HFFc6 (cell line): Measurements from ENCODE around the gene PLXNA3. TPM values are rescaled to one million over a fixed set of nuclear protein-coding genes. Genes with fewer than 3 reads are reported as not detected.

Experiments
- DNase-seq: peaks from one replicate; pipeline ENCODE4 v3.0.0-alpha.2; 2018
- H3K27ac Mint-ChIP-seq: 2 replicates; pipeline ENCODE4 v1.8.0; 2020; ENCODE audit warnings: mild to moderate bottlenecking, mixed read lengths
- H3K27me3 Mint-ChIP-seq: 2 replicates; pipeline ENCODE4 v1.8.0; 2021; ENCODE audit warnings: mild to moderate bottlenecking, moderate library complexity, mixed read lengths; ENCODE audit not compliant: insufficient read depth
- H3K36me3 Mint-ChIP-seq: 2 replicates; pipeline ENCODE4 v1.8.0; 2021; ENCODE audit warnings: low read depth, mixed read lengths
- H3K4me1 Mint-ChIP-seq: 2 replicates; pipeline ENCODE4 v1.8.0; 2020; ENCODE audit warnings: low read depth, mixed read lengths
- H3K4me3 Mint-ChIP-seq: 2 replicates; pipeline ENCODE4 v1.8.0; 2020; ENCODE audit warnings: mild to moderate bottlenecking, moderate library complexity, mixed read lengths
- H3K9me3 Mint-ChIP-seq: 2 replicates; pipeline ENCODE4 v1.8.0; 2020; ENCODE audit warnings: mild to moderate bottlenecking, mixed read lengths
- total RNA-seq, 6 experiments: library from RNA; stranded (reverse); fragmentation: NEBNext Ultra II Directional; extraction: Animal tissue kit (Norgen Biotek cat#: 25700); gene quantifications; 2 replicates in 1 of 6; 3 replicates in 5 of 6; pipeline ENCODE4 v1.2.3, GENCODE V29; 2021
- TF ChIP-seq, protein P1 (sequence below): fragments of 200-600 bp; sonication (generic); IDR thresholded peaks from 2 replicates; pipeline ENCODE4 v1.5.0; 2021; ENCODE audit warnings: antibody characterized with exemption, mild to moderate bottlenecking

PLXNA3 gene
- total RNA-seq, 6 experiments from 2014 or later: 66.2 to 98.7 (median 79.8) TPM

DNA sequence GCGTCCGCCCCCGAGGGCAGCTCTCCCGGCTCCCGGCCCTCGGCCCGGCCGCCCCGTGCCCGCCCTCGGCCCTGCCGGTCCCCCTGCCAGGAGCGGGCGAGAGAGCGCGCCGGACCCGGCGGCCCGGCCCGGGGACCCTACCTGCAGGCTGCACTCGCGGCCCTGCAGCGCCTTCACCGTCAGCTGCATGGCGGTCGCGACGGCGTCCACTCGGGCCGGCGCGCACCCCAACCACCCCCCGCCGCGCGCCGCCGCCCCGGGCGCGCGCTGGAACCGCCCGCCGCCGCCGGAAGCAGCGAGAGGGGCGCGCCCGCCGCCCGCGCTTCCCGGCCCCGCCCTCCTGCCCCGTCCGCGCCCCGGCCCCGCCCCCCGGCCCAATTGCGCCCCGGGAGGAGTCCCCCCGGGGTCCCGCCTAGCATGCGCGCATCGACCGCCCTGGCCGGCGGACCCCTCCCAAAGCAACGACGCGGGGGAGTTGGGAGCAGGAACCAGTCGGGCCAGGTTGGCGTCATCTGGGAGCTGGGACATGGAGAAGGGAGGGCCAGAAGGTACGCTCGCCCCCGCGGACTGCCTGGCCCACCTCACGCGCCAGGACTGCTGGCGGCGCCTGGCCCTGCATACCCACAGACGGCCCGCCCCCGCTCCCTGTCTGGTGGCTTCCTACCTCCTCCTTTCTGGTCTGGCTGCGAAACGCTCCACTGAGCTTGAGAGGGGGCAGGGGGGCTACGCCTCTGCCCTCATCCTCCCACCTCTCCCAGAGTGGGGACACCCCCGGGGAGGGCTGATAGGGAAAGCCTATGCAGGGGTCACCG, 28.5 kb downstream of the PLXNA3 start, which contains the start of gene UBL4A:
UBL4A (minus strand) TSS at position 220 of the 812 bp plus-strand sequence; CDS start at position 189, 31 bp downstream.
- H3K27ac Mint-ChIP-seq: peak within 1 kb of the TSS; percentile 33; the same call in 1 of the 2 replicates
- peak within 1 kb of the TSS; percentile 72 for H3K4me3 Mint-ChIP-seq
- H3K9me3 Mint-ChIP-seq: no peaks in the 10 kb centered on the region
- TF ChIP-seq, protein P1, sequence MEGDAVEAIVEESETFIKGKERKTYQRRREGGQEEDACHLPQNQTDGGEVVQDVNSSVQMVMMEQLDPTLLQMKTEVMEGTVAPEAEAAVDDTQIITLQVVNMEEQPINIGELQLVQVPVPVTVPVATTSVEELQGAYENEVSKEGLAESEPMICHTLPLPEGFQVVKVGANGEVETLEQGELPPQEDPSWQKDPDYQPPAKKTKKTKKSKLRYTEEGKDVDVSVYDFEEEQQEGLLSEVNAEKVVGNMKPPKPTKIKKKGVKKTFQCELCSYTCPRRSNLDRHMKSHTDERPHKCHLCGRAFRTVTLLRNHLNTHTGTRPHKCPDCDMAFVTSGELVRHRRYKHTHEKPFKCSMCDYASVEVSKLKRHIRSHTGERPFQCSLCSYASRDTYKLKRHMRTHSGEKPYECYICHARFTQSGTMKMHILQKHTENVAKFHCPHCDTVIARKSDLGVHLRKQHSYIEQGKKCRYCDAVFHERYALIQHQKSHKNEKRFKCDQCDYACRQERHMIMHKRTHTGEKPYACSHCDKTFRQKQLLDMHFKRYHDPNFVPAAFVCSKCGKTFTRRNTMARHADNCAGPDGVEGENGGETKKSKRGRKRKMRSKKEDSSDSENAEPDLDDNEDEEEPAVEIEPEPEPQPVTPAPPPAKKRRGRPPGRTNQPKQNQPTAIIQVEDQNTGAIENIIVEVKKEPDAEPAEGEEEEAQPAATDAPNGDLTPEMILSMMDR: no peak
- peaks cover 12% of the 10 kb centered on the region for H3K4me1 Mint-ChIP-seq
- peak; percentile 15 for DNase-seq
- no peaks in the 10 kb centered on the region; the same call in 1 of the 2 replicates for H3K36me3 Mint-ChIP-seq
- no peaks in the 10 kb centered on the region for H3K27me3 Mint-ChIP-seq

DNA sequence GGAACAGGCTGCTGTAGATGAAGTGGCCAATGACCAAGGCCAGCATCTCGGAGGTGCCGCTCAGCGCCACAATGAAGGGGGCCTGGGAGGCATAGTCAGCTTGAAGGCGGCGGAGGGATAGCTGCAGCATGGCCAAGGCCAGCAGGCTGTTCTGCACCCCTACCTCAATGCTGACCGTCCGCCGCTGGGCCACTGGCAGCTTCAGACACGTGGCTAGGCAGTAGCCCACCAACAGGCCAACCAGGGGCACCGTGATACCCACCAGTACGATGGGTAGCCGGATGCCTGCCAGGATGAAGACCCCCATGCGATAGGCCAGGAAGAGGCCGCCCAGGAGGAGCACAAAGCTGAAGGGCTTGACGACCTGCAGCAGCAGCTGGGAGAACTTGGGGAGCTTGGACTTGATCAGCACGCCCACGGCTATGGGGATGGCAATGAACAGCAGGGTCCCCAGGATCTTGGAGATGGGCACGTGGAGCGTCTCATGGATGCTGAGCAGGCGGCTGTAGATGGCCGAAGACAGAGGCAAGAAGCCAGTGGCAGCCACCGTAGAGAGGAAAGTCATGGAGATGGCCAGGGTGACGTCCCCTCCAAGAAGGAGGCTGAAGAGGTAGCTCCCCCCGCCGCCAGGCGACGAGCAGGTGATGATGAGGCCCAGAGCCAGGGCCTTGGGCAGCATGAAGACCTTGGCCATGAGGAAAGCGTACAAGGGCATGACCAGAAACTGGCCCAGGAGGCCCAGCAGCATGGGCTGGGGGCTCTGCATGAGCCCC, 29.6 kb downstream of the PLXNA3 start:
- Mint-ChIP-seq H3K4me1 (peaks cover 12% of the 10 kb centered on the region), H3K36me3 (no peaks in the 10 kb centered on the region; the same call in 1 of the 2 replicates)

GRCh38 chrX:154488336-154489075, 30.4 kb downstream of the PLXNA3 start:
- H3K4me3 Mint-ChIP-seq: no peak overlapping the region
- H3K9me3 Mint-ChIP-seq: no peaks in the 10 kb centered on the region
- no peaks in the 10 kb centered on the region; the same call in 1 of the 2 replicates for H3K36me3 Mint-ChIP-seq
- peaks cover 12% of the 10 kb centered on the region for H3K4me1 Mint-ChIP-seq
- TF ChIP-seq, protein P1: no peak
- no peak for DNase-seq
- no peak overlapping the region for H3K27ac Mint-ChIP-seq
- no peaks in the 10 kb centered on the region for H3K27me3 Mint-ChIP-seq

More for the DNA sequence above, 29.6 kb downstream of the PLXNA3 start:
- Mint-ChIP-seq H3K9me3 (no peaks in the 10 kb centered on the region), H3K27me3 (no peaks in the 10 kb centered on the region), H3K4me3 (no peak overlapping the region), H3K27ac (no peak overlapping the region)
- DNase-seq: no peak
- TF ChIP-seq, protein P1: no peak

- H3K4me1 Mint-ChIP-seq: peaks cover 12% of the 10 kb centered on the region
- TF ChIP-seq, protein P1: no peak
- no peaks in the 10 kb centered on the region for H3K27me3 Mint-ChIP-seq
- H3K36me3 Mint-ChIP-seq: no peaks in the 10 kb centered on the region; the same call in 1 of the 2 replicates
- H3K4me3 Mint-ChIP-seq: peak overlapping the region; percentile 90
- no peak for DNase-seq
- no peaks in the 10 kb centered on the region for H3K9me3 Mint-ChIP-seq
- peak overlapping the region; percentile 92 for H3K27ac Mint-ChIP-seq
Observed at GRCh38 chrX:154489182-154489581, 31.1 kb downstream of the PLXNA3 start.

DNA sequence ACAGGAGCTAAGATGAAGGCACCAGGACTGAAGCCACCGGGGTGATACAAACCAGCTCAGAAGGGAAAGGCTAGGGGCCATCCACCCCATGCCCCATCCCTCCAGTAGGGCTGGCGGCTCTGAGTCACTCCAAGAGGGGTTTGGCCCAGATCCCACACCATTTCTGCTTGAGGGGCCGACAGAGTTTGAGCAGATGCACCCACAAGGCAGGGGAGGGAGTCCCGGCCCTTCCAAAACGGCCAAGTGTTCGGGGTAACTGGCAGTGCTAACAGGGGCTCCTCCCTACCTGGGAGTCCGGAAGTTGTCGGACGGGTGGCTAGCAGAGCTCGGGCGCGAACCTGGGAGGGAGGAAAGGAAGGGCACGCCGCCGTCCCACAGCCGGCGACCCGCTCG, 31.9 kb downstream of the PLXNA3 start:
- H3K9me3 Mint-ChIP-seq: no peaks in the 10 kb centered on the region
- TF ChIP-seq, protein P1: no peak
- no peaks in the 10 kb centered on the region for H3K27me3 Mint-ChIP-seq
- peak overlapping the region; percentile 92 for H3K27ac Mint-ChIP-seq
- H3K36me3 Mint-ChIP-seq: no peaks in the 10 kb centered on the region; the same call in 1 of the 2 replicates
- DNase-seq: peak; percentile 32
- H3K4me3 Mint-ChIP-seq: peak overlapping the region; percentile 90
- H3K4me1 Mint-ChIP-seq: peaks cover 6% of the 10 kb centered on the region
